ENCODE data around the gene CBLB.
A peak's percentile ranks its signal among the peaks of the same experiment; 100 is the strongest.
"Not testable (repeated sequence)": the region's sequence is repeated elsewhere in the genome, so short reads cannot be mapped to it uniquely, and the experiment has no call there.

The CBLB gene

DNA sequence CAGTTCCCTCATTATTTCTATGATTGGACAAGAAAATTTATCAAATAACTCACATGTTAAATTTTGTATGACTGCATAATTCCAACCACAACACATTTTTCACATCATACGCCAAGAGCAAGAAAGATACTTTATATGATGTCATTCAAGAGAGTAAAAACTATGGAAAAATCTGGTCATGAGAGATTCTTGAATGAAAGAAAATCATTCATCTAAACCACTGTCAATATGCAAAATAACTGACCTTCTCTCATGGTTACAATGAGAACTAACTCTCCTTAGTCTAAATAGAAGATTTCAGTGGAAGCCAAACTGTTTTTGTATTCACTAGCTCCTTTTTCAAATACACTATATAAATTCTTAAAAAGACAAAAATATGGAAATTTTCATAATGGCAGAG lies 124.6 kb downstream of the CBLB start:
- DNase-seq (ENCODE audit: low read depth in 2 of 2): no peak
- H3K4me3 ChIP-seq (replicated peaks in 1 of 2; ENCODE audit: low read depth in 2 of 2, low read length in 2 of 2): no peak overlapping the region
- TF ChIP-seq, protein P1, sequence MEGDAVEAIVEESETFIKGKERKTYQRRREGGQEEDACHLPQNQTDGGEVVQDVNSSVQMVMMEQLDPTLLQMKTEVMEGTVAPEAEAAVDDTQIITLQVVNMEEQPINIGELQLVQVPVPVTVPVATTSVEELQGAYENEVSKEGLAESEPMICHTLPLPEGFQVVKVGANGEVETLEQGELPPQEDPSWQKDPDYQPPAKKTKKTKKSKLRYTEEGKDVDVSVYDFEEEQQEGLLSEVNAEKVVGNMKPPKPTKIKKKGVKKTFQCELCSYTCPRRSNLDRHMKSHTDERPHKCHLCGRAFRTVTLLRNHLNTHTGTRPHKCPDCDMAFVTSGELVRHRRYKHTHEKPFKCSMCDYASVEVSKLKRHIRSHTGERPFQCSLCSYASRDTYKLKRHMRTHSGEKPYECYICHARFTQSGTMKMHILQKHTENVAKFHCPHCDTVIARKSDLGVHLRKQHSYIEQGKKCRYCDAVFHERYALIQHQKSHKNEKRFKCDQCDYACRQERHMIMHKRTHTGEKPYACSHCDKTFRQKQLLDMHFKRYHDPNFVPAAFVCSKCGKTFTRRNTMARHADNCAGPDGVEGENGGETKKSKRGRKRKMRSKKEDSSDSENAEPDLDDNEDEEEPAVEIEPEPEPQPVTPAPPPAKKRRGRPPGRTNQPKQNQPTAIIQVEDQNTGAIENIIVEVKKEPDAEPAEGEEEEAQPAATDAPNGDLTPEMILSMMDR (IDR thresholded peaks at IDR 0.05; ENCODE audit: low read depth, low read length): no peak

DNA sequence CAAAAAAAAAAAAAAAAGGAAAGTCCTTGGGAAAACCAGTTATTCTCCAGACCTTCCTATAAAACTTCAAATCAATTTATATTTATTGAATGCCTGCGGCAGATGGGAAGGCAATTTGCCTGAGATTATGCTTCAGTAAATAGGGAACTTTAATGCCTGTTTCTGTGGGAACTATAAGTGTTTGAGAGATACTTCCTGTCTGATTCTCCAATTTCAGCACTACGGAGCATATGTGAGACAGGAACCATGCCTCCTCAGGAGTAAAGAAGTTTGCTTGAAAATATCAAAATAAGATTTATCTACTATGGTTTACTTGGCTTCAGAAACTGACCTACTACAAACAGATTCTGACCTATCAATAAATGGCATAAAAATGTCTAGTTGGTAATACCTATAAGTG lies 135.5 kb downstream of the CBLB start:
- TF ChIP-seq, protein P1 (IDR thresholded peaks at IDR 0.05; ENCODE audit: low read depth, low read length): no peak
- DNase-seq (ENCODE audit: low read depth in 2 of 2): no peak
- H3K4me3 ChIP-seq (replicated peaks in 1 of 2; ENCODE audit: low read depth in 2 of 2, low read length in 2 of 2): no peak overlapping the region

DNA sequence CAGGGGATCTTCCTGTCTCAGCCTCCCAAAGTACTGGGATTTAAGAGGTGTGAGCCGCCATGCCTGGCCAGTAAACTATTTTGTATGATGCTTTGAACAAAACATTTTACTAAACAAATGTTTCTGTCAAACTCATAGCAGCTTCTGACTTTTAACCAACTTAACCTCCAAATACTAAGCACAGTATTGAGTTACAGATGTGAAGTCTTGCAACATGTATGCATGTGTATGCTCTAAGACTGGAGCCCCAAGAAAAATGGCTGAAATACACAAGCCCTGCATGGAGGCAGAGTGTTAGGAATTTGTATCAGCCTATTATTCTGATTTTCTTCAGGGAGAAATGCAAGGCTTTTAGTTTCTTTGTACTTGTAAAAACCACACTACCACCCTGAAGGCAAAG lies 137.1 kb downstream of the CBLB start:
- H3K4me3 ChIP-seq (replicated peaks in 1 of 2; ENCODE audit: low read depth in 2 of 2, low read length in 2 of 2): no peak overlapping the region
- DNase-seq (ENCODE audit: low read depth in 2 of 2): peak in 1 of 2 donors; percentile 20
- TF ChIP-seq, protein P1 (IDR thresholded peaks at IDR 0.05; ENCODE audit: low read depth, low read length): no peak

DNA sequence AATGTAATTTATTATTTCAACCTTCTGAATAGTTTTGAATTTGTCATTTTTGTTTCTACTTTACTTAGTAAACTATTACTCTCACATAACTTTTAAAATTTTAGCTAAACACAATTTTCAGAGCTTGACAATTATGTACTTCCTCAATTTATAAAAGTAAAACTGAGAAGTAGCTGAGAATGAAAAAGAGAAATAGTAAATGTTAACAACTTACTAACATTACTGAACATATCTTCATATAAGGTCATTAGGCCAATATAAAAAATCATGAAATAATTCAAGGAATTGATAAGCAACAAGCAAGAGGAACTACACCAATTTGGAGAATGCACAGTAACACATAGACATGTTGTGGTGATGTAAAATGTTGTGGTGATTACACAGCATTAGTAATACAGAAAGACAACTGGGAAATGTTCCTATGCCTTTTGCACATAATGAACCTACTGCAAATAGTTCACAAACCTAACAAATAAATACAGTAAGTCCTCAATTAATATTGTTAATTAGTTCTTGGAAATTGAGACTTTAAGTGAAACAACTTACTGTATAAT lies 137.9 kb downstream of the CBLB start:
- DNase-seq (ENCODE audit: low read depth in 2 of 2): peak in 1 of 2 donors; percentile 54
- H3K4me3 ChIP-seq (replicated peaks in 1 of 2; ENCODE audit: low read depth in 2 of 2, low read length in 2 of 2): no peak overlapping the region
- TF ChIP-seq, protein P1 (IDR thresholded peaks at IDR 0.05; ENCODE audit: low read depth, low read length): no peak

DNA sequence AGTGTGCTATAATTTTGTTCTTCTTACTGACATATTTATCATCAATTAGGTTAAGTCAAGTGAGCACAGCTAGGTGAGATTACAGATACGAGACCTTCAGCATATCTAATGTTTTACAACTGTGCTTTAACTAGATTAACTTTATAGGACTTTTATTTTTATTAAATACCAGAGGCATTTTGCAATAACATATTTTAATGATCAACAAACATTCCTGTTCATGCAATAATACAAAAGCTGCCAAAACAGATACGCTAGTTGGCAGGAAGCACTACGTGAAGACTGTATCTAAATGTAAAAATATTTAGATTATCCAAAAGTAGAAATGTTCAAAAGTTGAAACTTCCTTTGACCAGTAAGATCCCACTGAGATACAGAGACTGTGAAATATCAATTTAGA lies 139.1 kb downstream of the CBLB start:
- DNase-seq (ENCODE audit: low read depth in 2 of 2): peak; percentile 64
- no peak overlapping the region for H3K4me3 ChIP-seq (replicated peaks in 1 of 2; ENCODE audit: low read depth in 2 of 2, low read length in 2 of 2)
- TF ChIP-seq, protein P1 (IDR thresholded peaks at IDR 0.05; ENCODE audit: low read depth, low read length): no peak

DNA sequence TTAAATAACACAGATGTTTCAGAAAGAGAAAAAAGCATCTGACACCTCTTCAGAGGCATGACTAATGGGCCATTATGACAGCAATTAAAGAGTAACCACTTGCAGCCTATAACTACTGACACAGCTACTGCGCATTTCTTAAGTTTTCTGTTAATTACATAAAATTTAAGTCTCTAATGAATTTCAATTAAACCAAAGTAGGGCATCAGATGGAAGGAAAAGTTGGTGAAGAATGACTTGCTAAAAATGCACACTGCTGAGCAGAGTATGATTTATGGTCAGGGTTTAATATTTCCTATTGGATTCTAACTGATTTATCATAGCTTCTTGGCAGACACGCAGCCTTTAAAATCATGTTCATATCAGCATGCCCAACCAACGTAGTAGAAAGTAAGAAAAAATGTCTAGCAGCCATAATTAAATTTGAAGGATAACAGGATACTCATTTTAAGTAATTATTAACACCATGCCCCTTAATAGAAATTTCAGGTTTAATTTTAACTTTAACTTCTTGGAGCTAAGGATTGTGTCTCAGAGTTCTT lies 140.0 kb downstream of the CBLB start:
- H3K4me3 ChIP-seq (replicated peaks in 1 of 2; ENCODE audit: low read depth in 2 of 2, low read length in 2 of 2): no peak overlapping the region
- no peak for DNase-seq (ENCODE audit: low read depth in 2 of 2)
- TF ChIP-seq, protein P1 (IDR thresholded peaks at IDR 0.05; ENCODE audit: low read depth, low read length): no peak

DNA sequence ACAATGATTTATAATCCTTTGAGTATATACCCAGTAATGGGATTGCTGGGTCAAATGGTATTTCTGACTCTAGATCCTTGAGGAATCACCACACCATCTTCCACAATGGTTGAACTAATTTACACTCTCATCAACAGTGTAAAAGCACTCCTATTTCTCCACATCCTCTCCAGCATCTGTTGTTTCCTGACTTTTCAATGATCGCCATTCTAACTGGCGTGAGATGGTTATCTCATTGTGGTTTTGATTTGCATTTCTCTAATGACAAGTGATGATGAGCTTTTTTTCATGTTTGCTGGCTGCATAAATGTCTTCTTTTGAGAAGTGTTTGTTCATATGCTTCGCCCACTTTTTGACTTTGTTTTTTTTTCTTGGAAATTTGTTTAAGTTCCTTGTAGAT lies 141.8 kb downstream of the CBLB start:
- H3K4me3 ChIP-seq (replicated peaks in 1 of 2; ENCODE audit: low read depth in 2 of 2, low read length in 2 of 2); DNase-seq (ENCODE audit: low read depth in 2 of 2): not testable (repeated sequence)
